ENCODE measurements around the gene UCHL3.

Gene UCHL3

DNA sequence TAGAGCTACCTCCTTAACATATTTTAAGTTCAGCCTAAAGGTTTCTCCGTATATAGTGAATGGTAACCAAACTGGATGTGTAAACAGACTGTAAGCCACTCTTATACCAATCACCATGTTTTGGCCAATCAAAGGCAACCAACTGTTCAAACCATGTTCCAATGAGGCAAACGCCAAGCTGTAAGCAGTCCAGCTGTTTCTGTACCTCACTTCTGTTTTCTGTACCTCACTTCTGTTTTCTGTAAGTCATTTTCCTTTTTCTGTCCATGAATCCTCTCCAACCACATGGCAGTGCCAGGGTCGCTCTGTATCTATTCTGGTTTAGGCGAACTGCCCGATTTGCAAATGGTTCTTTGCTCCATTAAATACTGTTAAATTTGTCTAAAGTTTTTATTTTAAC is 36.3 kb upstream of the UCHL3 start:
- H2BK12ac ChIP-seq (ENCODE audit: low read length in 2 of 2): no peak overlapping the region
- no peak overlapping the region for H2AK5ac ChIP-seq (ENCODE audit: low read length, severe bottlenecking)
- no peak overlapping the region for H4K8ac ChIP-seq (ENCODE audit: low read length)
- H3K36me3 ChIP-seq (ENCODE audit: control insufficient read depth in 1 of 2, insufficient read depth in 2 of 2, low read depth in 1 of 2, low read length in 2 of 2): no peaks in the 10 kb centered on the region
- 91% methylated on average over 3 of the region's 5 CpGs for WGBS
- no peak overlapping the region for H3K4me2 ChIP-seq (ENCODE audit: low read length, poor library complexity, severe bottlenecking)
- no peak overlapping the region for H2BK15ac ChIP-seq (ENCODE audit: low read depth, poor library complexity, severe bottlenecking)
- no peak overlapping the region for H2AFZ ChIP-seq (ENCODE audit: low read depth, low read length)
- H3K14ac ChIP-seq (ENCODE audit: low read length in 2 of 2): no peak overlapping the region
- no peak overlapping the region for H4K91ac ChIP-seq (ENCODE audit: low read length)
- H3K23ac ChIP-seq (ENCODE audit: low read length in 2 of 2): no peak overlapping the region
- H3K9ac ChIP-seq (ENCODE audit: low read length): no peak overlapping the region
- H3K4me1 ChIP-seq (ENCODE audit: control insufficient read depth, insufficient read depth, low read depth, low read length): no peaks in the 10 kb centered on the region
- no peaks in the 10 kb centered on the region for H3K79me1 ChIP-seq (replicated peaks; ENCODE audit: low read length, poor library complexity, severe bottlenecking)
- no peak overlapping the region for H2BK120ac ChIP-seq (ENCODE audit: low read depth, low read length)
- no peak overlapping the region for H2BK5ac ChIP-seq (ENCODE audit: low read depth, low read length, poor library complexity, severe bottlenecking)
- H3K27me3 ChIP-seq (ENCODE audit: control insufficient read depth in 1 of 2, insufficient read depth in 1 of 2, low read length in 2 of 2): no peaks in the 10 kb centered on the region
- no peak overlapping the region for H3K18ac ChIP-seq (ENCODE audit: low read depth in 1 of 2, low read length in 2 of 2)
- H3K9me3 ChIP-seq (ENCODE audit: control insufficient read depth, low read length): no peaks in the 10 kb centered on the region
- no peak overlapping the region for H3K4ac ChIP-seq (ENCODE audit: low read depth in 1 of 2, low read length in 2 of 2)
- no peak for DNase-seq
- no peak overlapping the region for H3K27ac ChIP-seq (ENCODE audit: low read length, poor library complexity, severe bottlenecking)
- no peak overlapping the region for H3K4me3 ChIP-seq (ENCODE audit: insufficient read depth in 1 of 2, low read depth in 1 of 2, low read length in 2 of 2)

DNA sequence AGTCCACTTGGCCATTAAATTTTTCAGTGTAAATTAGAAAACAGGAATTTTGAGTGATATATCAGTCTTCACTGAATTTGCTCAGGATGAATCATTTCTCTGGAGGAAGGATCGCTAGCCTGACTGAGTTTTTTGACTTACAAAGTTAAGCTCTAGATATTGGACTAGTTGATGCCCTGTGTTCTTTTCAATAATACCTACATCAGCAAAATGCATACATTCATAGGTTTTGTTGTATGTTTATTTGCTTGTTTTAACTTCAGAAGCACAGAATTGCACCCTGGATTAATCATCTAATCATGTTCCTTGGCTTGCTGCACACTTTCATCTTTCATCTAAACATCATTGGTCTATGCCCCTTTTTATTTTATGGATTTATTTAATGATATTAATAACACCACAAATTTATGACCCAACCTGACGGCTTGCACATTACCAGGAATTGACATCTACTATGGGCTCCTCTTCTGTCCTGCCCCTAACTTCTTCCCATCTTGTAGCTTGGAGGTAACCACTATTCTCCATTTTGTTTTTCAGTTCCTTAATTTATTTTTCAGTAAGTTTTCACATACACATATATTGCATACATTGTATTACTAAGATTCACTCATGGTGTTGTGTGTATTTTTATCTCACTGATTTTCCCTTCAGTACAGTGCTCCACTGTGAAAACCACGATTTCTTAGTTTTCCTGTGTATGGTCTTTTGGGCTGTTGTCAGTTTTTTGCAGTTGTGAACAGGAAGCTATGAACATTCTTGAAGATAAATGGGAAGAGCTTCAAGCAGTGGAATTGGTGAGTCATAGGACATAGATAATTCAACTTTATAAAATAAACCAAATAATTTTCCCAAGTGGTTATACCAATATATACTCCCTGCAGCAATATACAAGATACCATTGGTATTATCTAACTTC is 35.3 kb upstream of the UCHL3 start:
- H3K27me3 ChIP-seq (ENCODE audit: control insufficient read depth in 1 of 2, insufficient read depth in 1 of 2, low read length in 2 of 2): no peaks in the 10 kb centered on the region
- no peak overlapping the region for H2BK12ac ChIP-seq (ENCODE audit: low read length in 2 of 2)
- WGBS: 67% methylated on average over 2 of the region's 3 CpGs

DNA sequence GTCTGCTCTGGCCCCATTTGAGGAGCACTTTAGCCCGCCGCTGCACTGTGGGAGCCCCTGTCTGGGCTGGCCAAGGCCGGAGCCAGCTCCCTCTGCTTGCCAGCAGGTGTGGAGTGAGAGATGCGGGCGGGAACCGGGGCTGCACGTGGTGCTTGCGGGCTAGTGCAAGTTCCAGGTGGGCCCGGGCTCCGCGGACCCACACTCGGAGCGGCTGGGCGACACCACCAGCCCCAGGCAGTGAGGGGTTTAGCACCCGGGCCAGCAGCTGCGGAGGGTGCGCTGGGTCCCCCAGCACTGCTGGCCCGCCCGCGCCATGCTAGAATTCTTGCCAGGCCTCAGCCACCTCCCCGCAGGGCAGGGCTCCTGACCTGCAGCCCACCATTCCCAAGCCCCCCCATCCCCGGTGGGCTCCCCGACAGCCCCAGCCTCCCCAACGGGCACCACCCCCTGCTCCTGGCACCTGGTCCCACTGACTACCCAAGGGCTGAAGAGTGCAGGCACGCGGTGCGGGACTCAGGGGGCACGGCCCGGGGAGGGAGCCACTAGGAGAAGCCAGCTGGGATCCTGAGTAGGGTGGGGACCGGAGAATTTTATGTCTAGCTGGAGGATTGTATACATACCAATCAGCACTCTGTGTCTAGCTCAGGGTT is 31.0 kb upstream of the UCHL3 start:
- Histone ChIP-seq H2AK5ac (ENCODE audit: low read length, severe bottlenecking) (no peak overlapping the region), H2BK120ac (ENCODE audit: low read depth, low read length) (no peak overlapping the region), H2BK5ac (ENCODE audit: low read depth, low read length, poor library complexity, severe bottlenecking) (no peak overlapping the region), H4K8ac (ENCODE audit: low read length) (no peak overlapping the region), H3K23ac (ENCODE audit: low read length in 2 of 2) (no peak overlapping the region), H3K4me1 (ENCODE audit: control insufficient read depth, insufficient read depth, low read depth, low read length) (no peaks in the 10 kb centered on the region), H2BK15ac (ENCODE audit: low read depth, poor library complexity, severe bottlenecking) (no peak overlapping the region), H3K4me3 (ENCODE audit: insufficient read depth in 1 of 2, low read depth in 1 of 2, low read length in 2 of 2) (no peak overlapping the region), H3K36me3 (ENCODE audit: control insufficient read depth in 1 of 2, insufficient read depth in 2 of 2, low read depth in 1 of 2, low read length in 2 of 2) (no peaks in the 10 kb centered on the region), H3K18ac (ENCODE audit: low read depth in 1 of 2, low read length in 2 of 2) (no peak overlapping the region), H3K27ac (ENCODE audit: low read length, poor library complexity, severe bottlenecking) (no peak overlapping the region), H4K91ac (ENCODE audit: low read length) (no peak overlapping the region), H3K27me3 (ENCODE audit: control insufficient read depth in 1 of 2, insufficient read depth in 1 of 2, low read length in 2 of 2) (no peaks in the 10 kb centered on the region), H3K9me3 (ENCODE audit: control insufficient read depth, low read length) (no peaks in the 10 kb centered on the region), H3K9ac (ENCODE audit: low read length) (no peak overlapping the region), H3K14ac (ENCODE audit: low read length in 2 of 2) (no peak overlapping the region), H3K79me1 (replicated peaks; ENCODE audit: low read length, poor library complexity, severe bottlenecking) (no peaks in the 10 kb centered on the region), H2BK12ac (ENCODE audit: low read length in 2 of 2) (no peak overlapping the region), H2AFZ (ENCODE audit: low read depth, low read length) (no peak overlapping the region), H3K4me2 (ENCODE audit: low read length, poor library complexity, severe bottlenecking) (no peak overlapping the region), H3K4ac (ENCODE audit: low read depth in 1 of 2, low read length in 2 of 2) (no peak overlapping the region)
- 98% methylated on average over 18 of the region's 30 CpGs for WGBS
- no peak for DNase-seq

More for the DNA sequence above, 35.3 kb upstream of the UCHL3 start:
- no peaks in the 10 kb centered on the region for H3K9me3 ChIP-seq (ENCODE audit: control insufficient read depth, low read length)
- no peak overlapping the region for H3K9ac ChIP-seq (ENCODE audit: low read length)
- H2AK5ac ChIP-seq (ENCODE audit: low read length, severe bottlenecking): no peak overlapping the region
- no peak overlapping the region for H3K4me3 ChIP-seq (ENCODE audit: insufficient read depth in 1 of 2, low read depth in 1 of 2, low read length in 2 of 2)
- H3K14ac ChIP-seq (ENCODE audit: low read length in 2 of 2): no peak overlapping the region
- H3K4me1 ChIP-seq (ENCODE audit: control insufficient read depth, insufficient read depth, low read depth, low read length): no peaks in the 10 kb centered on the region
- no peak overlapping the region for H2BK5ac ChIP-seq (ENCODE audit: low read depth, low read length, poor library complexity, severe bottlenecking)
- H3K27ac ChIP-seq (ENCODE audit: low read length, poor library complexity, severe bottlenecking): no peak overlapping the region
- DNase-seq: peak; percentile 53
- H3K18ac ChIP-seq (ENCODE audit: low read depth in 1 of 2, low read length in 2 of 2): no peak overlapping the region
- H3K79me1 ChIP-seq (replicated peaks; ENCODE audit: low read length, poor library complexity, severe bottlenecking): no peaks in the 10 kb centered on the region
- H3K4me2 ChIP-seq (ENCODE audit: low read length, poor library complexity, severe bottlenecking): no peak overlapping the region
- H2AFZ ChIP-seq (ENCODE audit: low read depth, low read length): no peak overlapping the region
- H2BK15ac ChIP-seq (ENCODE audit: low read depth, poor library complexity, severe bottlenecking): no peak overlapping the region
- H3K23ac ChIP-seq (ENCODE audit: low read length in 2 of 2): no peak overlapping the region
- H3K4ac ChIP-seq (ENCODE audit: low read depth in 1 of 2, low read length in 2 of 2): no peak overlapping the region
- no peak overlapping the region for H2BK120ac ChIP-seq (ENCODE audit: low read depth, low read length)
- H4K8ac ChIP-seq (ENCODE audit: low read length): no peak overlapping the region
- no peaks in the 10 kb centered on the region for H3K36me3 ChIP-seq (ENCODE audit: control insufficient read depth in 1 of 2, insufficient read depth in 2 of 2, low read depth in 1 of 2, low read length in 2 of 2)
- no peak overlapping the region for H4K91ac ChIP-seq (ENCODE audit: low read length)

DNA sequence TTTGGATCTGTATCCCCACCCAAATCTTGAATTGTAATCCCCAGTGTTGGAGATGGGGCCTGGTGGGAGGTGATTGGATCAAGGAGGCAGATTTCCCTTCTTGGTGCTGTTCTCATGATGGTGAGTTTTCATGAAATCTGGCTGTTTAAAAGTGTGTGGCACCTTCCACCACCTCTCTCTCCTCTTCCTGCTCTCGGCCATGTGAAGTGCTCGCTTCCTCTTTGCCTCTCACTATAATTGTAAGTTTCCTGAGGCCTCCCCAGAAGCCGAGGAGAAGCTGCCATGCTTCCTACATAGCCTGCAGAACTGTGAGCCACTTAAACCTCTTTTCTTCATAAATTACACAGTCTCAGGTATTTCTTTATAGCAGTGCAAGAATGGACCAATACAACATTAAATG is 27.6 kb upstream of the UCHL3 start:
- Histone ChIP-seq H3K27me3 (ENCODE audit: control insufficient read depth in 1 of 2, insufficient read depth in 1 of 2, low read length in 2 of 2) (no peaks in the 10 kb centered on the region), H4K91ac (ENCODE audit: low read length) (no peak overlapping the region), H3K27ac (ENCODE audit: low read length, poor library complexity, severe bottlenecking) (no peak overlapping the region), H2BK5ac (ENCODE audit: low read depth, low read length, poor library complexity, severe bottlenecking) (no peak overlapping the region), H3K9me3 (ENCODE audit: control insufficient read depth, low read length) (no peaks in the 10 kb centered on the region), H3K9ac (ENCODE audit: low read length) (no peak overlapping the region), H2AFZ (ENCODE audit: low read depth, low read length) (peak overlapping the region; percentile 53), H3K4me2 (ENCODE audit: low read length, poor library complexity, severe bottlenecking) (no peak overlapping the region), H2BK12ac (ENCODE audit: low read length in 2 of 2) (no peak overlapping the region), H2BK15ac (ENCODE audit: low read depth, poor library complexity, severe bottlenecking) (no peak overlapping the region), H3K4me3 (ENCODE audit: insufficient read depth in 1 of 2, low read depth in 1 of 2, low read length in 2 of 2) (no peak overlapping the region), H2BK120ac (ENCODE audit: low read depth, low read length) (no peak overlapping the region), H2AK5ac (ENCODE audit: low read length, severe bottlenecking) (no peak overlapping the region), H3K14ac (ENCODE audit: low read length in 2 of 2) (peak overlapping the region in 1 of 2 experiments; percentile 32), H3K79me1 (replicated peaks; ENCODE audit: low read length, poor library complexity, severe bottlenecking) (no peaks in the 10 kb centered on the region), H3K4ac (ENCODE audit: low read depth in 1 of 2, low read length in 2 of 2) (no peak overlapping the region), H3K18ac (ENCODE audit: low read depth in 1 of 2, low read length in 2 of 2) (no peak overlapping the region), H4K8ac (ENCODE audit: low read length) (no peak overlapping the region), H3K4me1 (ENCODE audit: control insufficient read depth, insufficient read depth, low read depth, low read length) (no peaks in the 10 kb centered on the region), H3K36me3 (ENCODE audit: control insufficient read depth in 1 of 2, insufficient read depth in 2 of 2, low read depth in 1 of 2, low read length in 2 of 2) (peaks cover 3 to 10% of the 10 kb centered on the region in 2 experiments), H3K23ac (ENCODE audit: low read length in 2 of 2) (no peak overlapping the region)
- 86% methylated on average over 3 of the region's 3 CpGs for WGBS
- DNase-seq: no peak
